Suprapubic skin (tissue), 4 donors: ENCODE results near the gene RRAD.

ENCODE experiments used
- CTCF ChIP-seq, 2 donors: fragments of 200-600 bp in 1 of 2; fragments of 450-650 bp in 1 of 2; sonication (generic) in 1 of 2; IDR thresholded peaks; one replicate each; pipeline ENCODE4 v1.5.1; 2016 to 2019; ENCODE audit warnings: antibody characterized with exemption in 2 of 2, mild to moderate bottlenecking in 1 of 2, moderate library complexity in 1 of 2
- POLR2A ChIP-seq, 2 donors: fragments of 450-650 bp; IDR thresholded peaks; one replicate each; pipeline ENCODE4 v1.6.1; 2017; ENCODE audit warnings: antibody characterized with exemption in 2 of 2, mild to moderate bottlenecking in 2 of 2, moderate library complexity in 2 of 2
- POLR2AphosphoS5 ChIP-seq, 3 donors: sonication (generic); formaldehyde crosslinking; IDR thresholded peaks; one replicate each; pipeline ENCODE4 v1.6.1; 2017; ENCODE audit warnings: antibody characterized with exemption in 3 of 3

- TF ChIP-seq CTCF (IDR thresholded peaks at IDR 0.05) (no peak), POLR2AphosphoS5 (IDR thresholded peaks at IDR 0.05) (no peak), POLR2A (IDR thresholded peaks at IDR 0.05) (no peak)
These were observed 11.6 kb downstream of the RRAD start for GRCh38 chr16:66913711-66914110.
